ENCODE data around the gene C7orf25.

C7orf25 gene

GRCh38 chr7:42932811-42933591, 21.1 kb upstream of the C7orf25 start:
- peaks cover 4% of the 10 kb centered on the region; the same call in 1 of the 2 replicates for H3K36me3 ChIP-seq (ENCODE audit: control insufficient read depth, insufficient read depth, low read length)
- DNase-seq (ENCODE audit: extremely low read depth, insufficient read length) = no peak
- TF ChIP-seq CTCF (IDR thresholded peaks at IDR 0.05; ENCODE audit: insufficient read depth, low read length, poor library complexity, severe bottlenecking) = no peak
- H3K27me3 ChIP-seq (replicated peaks; ENCODE audit: control insufficient read depth, insufficient read depth, low read length) = no peaks in the 10 kb centered on the region
- H3K4me3 ChIP-seq (replicated peaks; ENCODE audit: low read depth, low read length) = peak overlapping the region; percentile 100

GRCh38 chr7:42931834-42932651, 20.2 kb upstream of the C7orf25 start, which contains the start of the genes MRPL32 and PSMA2:
MRPL32 (plus strand) TSS chr7:42932376; CDS start chr7:42932387, 11 bp downstream.
PSMA2 (minus strand) TSS chr7:42932174; CDS start chr7:42932158, 16 bp downstream.
- H3K36me3 ChIP-seq (ENCODE audit: control insufficient read depth, insufficient read depth, low read length) = peaks cover 2% of the 10 kb centered on the region; the same call in 1 of the 2 replicates
- DNase-seq (ENCODE audit: extremely low read depth, insufficient read length) = peak; percentile 91
- no peaks in the 10 kb centered on the region for H3K27me3 ChIP-seq (replicated peaks; ENCODE audit: control insufficient read depth, insufficient read depth, low read length)
- TF ChIP-seq CTCF (IDR thresholded peaks at IDR 0.05; ENCODE audit: insufficient read depth, low read length, poor library complexity, severe bottlenecking) = no peak
- H3K4me3 ChIP-seq (replicated peaks; ENCODE audit: low read depth, low read length) = peak within 1 kb of the TSS; percentile 100

- TF ChIP-seq CTCF (IDR thresholded peaks at IDR 0.05; ENCODE audit: insufficient read depth, low read length, poor library complexity, severe bottlenecking) = no peak
- H3K27me3 ChIP-seq (replicated peaks; ENCODE audit: control insufficient read depth, insufficient read depth, low read length) = no peaks in the 10 kb centered on the region
- peak overlapping the region; percentile 100 for H3K4me3 ChIP-seq (replicated peaks; ENCODE audit: low read depth, low read length)
- peaks cover 2% of the 10 kb centered on the region; the same call in 1 of the 2 replicates for H3K36me3 ChIP-seq (ENCODE audit: control insufficient read depth, insufficient read depth, low read length)
- no peak for DNase-seq (ENCODE audit: extremely low read depth, insufficient read length)
Measured at GRCh38 chr7:42931447-42931833, 19.6 kb upstream of the C7orf25 start.

GRCh38 chr7:42930889-42931288, 19.0 kb upstream of the C7orf25 start:
- peak overlapping the region; percentile 100 for H3K4me3 ChIP-seq (replicated peaks; ENCODE audit: low read depth, low read length)
- peaks cover 2% of the 10 kb centered on the region; the same call in 1 of the 2 replicates for H3K36me3 ChIP-seq (ENCODE audit: control insufficient read depth, insufficient read depth, low read length)
- TF ChIP-seq CTCF (IDR thresholded peaks at IDR 0.05; ENCODE audit: insufficient read depth, low read length, poor library complexity, severe bottlenecking) = no peak
- H3K27me3 ChIP-seq (replicated peaks; ENCODE audit: control insufficient read depth, insufficient read depth, low read length) = no peaks in the 10 kb centered on the region
- no peak for DNase-seq (ENCODE audit: extremely low read depth, insufficient read length)

GRCh38 chr7:42929449-42929848, 17.6 kb upstream of the C7orf25 start:
- DNase-seq (ENCODE audit: extremely low read depth, insufficient read length) = no peak
- H3K27me3 ChIP-seq (replicated peaks; ENCODE audit: control insufficient read depth, insufficient read depth, low read length) = no peaks in the 10 kb centered on the region
- peak overlapping the region; percentile 100; the same call in 1 of the 2 replicates for H3K4me3 ChIP-seq (replicated peaks; ENCODE audit: low read depth, low read length)
- no peak for TF ChIP-seq CTCF (IDR thresholded peaks at IDR 0.05; ENCODE audit: insufficient read depth, low read length, poor library complexity, severe bottlenecking)
- H3K36me3 ChIP-seq (ENCODE audit: control insufficient read depth, insufficient read depth, low read length) = peaks cover 3% of the 10 kb centered on the region
